Stimulated activated CD4-positive, alpha-beta T cell treated with anti-CD3 and anti-CD28 coated beads, TNF-alpha, amount 100 ng/mL, for 1 hour (primary cell): Measurements from ENCODE around the gene SIRT3.
"Not testable (repeated sequence)": the region's sequence is repeated elsewhere in the genome, so short reads cannot be mapped to it uniquely, and the experiment has no call there.

Source experiments
- DNase-seq, 3 donors: peaks; one replicate each; pipeline ENCODE4 v3.0.0-alpha.2; 2020; ENCODE audit warnings: low read depth in 3 of 3, low spot score in 1 of 3

Gene SIRT3

DNA sequence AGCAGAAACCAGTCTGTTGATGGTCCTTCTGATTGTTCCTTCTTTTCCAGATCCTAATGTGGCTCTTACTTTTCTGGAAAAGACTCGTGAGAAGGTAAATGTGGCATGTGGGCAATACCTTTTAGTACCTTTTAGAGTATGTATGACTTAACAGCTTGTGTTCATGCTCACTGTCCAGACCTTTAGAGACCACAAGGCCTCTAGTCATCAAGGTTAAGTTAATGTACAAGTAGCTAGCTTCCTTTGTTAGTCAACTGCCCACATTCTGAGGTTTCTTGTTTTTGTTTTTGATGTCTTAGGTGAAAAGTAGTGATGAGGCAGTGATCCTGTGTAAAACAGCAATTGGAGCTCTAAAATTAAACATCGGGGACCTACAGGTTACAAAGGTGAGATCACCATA lies 8.2 kb upstream of the SIRT3 start:
- no peak for DNase-seq

DNA sequence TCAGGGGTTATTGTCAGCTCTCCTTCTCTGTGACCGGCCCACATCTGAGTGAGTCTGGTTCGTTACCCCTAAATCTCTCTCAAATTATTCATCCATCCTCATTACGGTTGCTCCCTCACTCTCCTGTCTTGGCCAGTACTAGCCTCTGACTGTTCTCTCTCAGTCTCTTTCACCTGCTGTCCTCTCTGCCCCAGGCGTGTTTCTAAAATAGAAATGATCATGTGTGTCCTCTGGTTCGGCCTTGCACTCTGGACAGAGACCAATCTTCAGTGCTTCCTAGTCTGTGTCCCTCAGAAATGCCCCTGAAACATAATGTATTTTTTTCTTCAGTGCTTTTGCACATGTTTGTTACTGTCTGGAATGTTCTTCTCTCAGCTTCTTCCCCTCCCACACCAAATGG lies 5.5 kb upstream of the SIRT3 start:
- no peak for DNase-seq

DNA sequence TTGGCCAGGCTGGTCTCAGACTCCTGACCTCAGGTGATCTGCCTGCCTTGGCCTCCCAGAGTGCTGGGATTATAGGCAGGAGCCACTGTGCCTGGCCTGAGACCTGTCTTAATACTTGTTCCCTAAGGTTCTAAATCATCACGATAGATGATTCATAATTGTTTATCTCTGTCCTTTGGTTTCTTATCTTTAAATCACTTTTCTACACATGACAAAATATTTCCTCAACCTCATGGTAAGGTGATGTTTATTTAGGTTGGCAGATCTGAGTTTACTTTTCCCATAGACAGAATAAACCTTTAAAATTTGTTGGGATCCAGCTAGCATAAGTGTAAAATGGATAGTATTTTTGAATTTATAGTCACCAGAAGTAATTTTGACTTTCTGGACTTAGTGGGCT lies 4.2 kb upstream of the SIRT3 start:
- no peak for DNase-seq

DNA sequence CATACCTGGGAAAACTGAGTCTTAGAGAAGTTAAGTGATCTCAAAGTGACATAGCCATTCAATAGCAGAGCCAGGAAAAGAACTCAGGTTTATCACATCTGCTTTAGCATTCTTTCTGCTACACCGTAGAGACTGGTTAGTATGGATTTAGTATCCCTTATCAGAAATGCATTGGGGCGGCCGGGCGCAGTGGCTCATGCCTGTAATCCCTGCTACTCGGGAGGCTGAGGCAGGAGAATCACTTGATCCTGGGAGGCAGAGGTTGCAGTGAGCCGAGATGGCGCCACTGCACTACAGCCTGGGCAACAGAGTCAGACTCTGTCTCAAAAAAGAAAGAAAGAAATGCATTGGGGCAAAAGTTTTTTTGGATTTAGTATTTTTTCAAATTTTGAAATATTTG lies 2.2 kb upstream of the SIRT3 start:
- not testable (repeated sequence) for DNase-seq

DNA sequence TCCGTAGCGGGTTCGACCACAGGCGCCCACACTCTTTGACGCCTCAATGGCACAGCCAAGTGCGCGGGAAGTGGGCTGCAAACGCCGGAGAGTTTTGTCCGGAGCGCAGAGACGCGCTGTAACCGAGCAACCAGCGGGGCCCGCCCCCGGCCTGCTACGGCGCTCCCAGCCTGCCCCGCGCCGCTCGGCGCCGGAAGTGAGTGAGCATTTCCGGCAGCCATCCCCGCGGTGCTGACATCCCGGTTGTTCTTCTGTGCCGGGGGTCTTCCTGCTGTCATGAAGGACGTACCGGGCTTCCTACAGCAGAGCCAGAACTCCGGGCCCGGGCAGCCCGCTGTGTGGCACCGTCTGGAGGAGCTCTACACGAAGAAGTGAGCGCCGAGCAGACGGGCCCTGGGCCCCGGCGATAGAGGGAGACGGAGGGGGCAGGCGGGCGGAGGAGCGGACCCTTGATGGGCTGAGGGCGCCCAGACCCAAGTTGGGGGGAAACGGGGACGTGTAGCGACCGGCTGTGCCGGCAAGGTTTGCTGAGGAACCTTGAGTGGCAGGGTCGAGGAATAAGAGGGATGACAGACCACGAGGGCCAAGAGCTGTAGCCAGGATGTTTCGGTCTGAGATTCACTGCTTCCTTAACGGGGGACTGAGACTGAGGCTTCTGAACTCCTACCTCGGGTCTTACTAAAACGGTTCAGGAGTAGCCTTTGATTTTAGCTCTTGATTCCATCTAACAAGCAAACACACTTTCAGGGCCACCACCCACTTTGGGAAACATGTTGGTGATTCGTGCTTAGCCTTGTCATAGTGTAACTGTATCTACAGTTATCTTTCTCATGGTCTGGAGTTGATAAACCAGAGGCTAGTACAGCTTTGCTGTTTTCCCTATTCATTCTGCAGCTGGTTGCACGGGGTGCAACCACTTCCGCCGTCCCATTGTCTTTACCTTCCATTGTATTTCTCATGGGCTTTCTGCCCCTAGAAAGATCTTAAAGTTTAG lies 929 bp upstream of the SIRT3 start, which contains the start of gene PSMD13:
Gene PSMD13, plus strand, starts transcription at position 203 of the 994 bp plus-strand sequence. Its CDS starts 74 bp downstream, at position 277.
- DNase-seq: peak; percentile 65 to 81 (median 71)

DNA sequence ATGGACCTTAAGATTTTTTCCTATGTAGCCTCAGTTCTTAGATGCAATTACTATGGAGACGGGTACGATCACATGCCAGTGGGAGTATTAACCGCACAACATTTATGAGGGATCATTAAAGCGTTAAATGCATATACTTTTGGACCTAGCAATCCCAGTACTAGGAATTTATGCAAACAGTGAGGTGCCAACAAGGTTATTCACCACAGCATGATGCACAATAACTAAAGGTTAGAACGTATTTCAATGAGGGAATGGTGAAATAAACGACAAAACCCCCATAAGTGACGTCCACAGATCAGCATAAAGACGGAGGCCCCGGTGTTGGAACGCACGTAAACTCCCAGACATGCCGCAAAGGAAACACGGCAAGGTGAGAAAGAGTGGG lies 539 bp downstream of the SIRT3 start:
- no peak for DNase-seq

DNA sequence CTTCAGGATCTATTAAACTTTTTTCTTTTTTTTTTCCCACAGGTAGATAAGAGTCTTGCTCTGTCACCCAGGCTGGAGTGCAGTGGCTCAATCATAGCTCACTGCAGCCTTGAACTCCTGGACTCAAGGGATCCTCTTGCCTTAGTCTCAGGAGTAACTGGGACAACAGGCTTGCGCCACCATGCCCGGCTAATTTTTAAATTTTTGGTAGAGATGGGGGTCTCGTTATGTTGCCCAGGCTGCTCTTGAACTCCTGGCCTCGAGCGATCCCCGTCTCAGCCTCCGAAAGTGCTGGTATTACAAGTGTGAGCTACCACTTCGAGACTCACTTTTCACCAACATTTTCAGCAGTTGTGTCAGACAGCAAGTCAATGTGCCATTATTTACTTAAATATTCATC lies 962 bp downstream of the SIRT3 start:
- DNase-seq: no peak

DNA sequence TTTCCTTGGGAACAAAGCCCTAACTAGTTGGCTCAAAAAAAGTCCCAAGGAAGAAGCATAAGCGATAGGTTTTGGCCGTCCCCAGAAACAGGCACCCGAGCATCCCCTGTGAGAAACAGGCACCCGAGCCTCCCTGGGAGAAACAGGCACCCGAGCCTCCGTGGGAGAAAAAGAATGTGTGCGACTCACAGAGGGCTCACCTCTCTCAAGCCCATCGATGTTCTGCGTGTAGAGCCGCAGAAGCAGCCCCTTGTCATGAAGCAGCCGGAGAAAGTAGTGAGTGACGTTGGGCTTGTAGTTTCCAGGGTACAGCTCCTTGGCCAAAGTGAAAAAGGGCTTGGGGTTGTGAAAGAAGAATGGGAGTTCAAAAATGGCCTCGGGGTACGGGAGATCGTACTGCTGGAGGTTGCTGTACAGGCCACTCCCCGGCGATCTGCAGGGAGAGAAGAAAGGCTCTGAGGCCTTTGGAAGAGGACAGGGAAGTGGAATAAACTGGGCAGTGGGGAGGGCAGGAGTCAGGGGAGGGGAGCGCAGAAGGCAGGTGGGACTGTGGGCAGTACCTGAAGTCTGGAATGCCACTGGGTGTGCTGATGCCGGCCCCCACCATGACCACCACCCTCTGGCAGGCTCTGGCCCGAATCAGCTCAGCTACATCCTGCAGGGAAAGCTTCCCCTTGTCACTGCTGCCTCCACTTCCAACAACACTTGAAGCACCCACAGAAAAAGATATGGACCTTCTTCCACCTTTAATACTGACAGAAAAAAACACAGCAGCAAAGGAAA lies 3.2 kb downstream of the SIRT3 start:
- no peak for DNase-seq

DNA sequence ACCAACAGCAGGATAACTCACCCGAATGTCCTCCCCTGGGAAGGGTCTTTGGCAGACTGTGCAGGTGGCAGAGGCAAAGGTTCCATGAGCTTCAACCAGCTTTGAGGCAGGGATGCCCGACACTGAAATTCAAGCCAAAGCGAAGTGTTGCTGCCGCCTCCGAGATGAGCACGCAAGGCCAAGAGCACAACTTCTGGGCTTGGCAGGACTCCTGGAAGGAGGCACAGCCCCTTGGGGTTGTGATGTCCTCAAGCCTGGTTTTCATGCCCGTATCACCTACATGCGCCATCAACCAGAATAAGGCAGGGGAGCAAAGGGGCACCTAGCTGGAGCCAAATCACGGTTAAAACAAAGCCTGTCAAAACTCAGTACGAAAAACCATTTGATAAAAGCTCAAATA lies 5.7 kb downstream of the SIRT3 start:
- no peak for DNase-seq

DNA sequence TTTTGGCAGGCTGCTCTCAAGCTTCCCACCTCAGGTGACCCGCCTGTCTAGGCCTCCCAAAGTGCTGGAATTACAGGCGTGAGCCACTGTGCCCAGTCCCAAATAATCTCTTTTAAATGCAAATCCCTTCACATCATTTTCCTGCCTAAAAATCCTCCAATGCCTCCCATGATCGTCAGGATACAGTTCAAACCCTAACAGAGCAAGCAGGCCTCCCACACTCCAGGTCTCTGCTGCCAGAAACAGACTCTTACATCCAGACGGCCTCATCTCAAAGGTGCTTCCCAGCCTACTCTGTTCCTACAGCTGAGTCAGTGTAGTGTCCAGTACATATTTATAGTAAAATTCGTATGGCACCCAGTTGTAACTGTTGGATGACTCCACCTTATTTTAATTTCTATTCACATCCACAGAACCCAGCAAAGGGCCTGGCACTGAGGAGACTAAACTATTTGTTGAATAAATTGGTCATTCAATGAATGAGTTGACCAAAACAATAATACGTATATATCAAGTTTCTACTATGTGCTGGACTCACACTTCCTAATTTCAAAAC lies 8.2 kb downstream of the SIRT3 start:
- DNase-seq: no peak

DNA sequence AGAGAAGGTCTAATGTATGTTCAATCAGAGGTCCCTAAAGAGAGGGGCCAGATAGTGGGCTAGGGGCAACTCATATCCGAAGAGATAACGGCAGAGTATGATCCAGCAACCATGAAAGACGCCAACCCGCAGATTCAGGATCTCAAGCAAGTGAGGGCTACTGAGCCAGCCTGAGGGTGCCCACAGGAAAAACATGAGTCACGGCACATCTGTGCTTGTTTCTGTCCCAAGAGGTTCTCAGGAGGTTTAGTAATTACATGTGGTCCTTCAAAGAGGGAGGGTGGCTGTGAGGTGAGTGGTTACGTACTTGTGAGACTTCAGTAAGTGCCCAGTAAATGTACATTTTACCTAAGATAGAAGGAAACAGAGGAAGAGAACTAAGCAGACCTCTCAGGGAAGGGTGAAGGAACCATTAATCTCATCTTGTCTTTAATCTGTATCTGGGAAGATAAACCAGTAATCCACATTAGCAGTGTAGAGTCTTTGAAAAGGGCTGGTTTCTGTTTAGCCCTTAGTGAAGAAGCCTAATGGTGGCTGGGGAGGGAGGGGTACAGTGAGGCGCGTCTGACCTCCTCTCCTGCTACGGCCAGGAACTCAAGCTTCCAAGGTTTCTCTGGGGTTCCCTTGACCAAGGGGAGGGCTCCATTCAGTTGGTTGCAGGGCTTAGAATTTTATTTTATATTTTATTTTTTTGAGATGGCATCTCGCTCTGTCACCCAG lies 10.2 kb downstream of the SIRT3 start:
- no peak for DNase-seq

DNA sequence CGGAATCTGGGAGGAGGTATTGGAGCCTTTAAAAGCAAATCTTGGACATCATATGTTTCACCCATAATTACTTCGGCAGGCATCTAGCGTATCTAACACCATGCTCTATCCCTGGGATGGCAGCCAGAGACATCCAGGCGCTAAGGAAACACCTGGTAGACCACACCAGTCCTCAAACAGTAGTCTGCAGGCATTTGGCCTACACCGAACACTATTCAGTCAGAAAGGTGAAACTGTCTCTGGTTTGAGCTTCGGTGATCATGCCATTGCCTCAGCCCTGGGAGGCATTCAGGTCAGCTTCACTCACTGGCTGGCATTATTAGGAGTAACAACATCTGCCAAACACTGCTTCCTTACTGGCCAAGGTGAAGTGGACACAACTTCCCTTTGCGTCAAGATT lies 11.7 kb downstream of the SIRT3 start:
- no peak for DNase-seq

DNA sequence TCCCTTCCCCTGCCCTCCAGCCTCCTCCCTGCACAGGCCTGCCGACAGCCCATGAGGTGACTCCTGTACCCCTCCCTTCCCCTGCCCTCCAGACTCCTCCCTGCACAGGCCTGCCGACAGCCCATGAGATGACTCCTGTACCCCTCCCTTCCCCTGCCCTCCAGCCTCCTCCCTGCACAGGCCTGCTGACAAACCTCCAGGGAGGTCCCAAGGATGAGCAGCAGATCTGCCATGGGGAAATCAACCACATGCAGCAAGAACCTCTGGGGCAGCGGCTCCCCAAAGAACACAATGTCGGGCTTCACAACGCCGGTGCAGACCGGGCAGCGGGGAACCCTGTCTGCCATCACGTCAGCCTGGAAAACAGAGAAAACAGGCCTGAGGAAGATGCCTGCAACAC lies 12.3 kb downstream of the SIRT3 start:
- DNase-seq: no peak

DNA sequence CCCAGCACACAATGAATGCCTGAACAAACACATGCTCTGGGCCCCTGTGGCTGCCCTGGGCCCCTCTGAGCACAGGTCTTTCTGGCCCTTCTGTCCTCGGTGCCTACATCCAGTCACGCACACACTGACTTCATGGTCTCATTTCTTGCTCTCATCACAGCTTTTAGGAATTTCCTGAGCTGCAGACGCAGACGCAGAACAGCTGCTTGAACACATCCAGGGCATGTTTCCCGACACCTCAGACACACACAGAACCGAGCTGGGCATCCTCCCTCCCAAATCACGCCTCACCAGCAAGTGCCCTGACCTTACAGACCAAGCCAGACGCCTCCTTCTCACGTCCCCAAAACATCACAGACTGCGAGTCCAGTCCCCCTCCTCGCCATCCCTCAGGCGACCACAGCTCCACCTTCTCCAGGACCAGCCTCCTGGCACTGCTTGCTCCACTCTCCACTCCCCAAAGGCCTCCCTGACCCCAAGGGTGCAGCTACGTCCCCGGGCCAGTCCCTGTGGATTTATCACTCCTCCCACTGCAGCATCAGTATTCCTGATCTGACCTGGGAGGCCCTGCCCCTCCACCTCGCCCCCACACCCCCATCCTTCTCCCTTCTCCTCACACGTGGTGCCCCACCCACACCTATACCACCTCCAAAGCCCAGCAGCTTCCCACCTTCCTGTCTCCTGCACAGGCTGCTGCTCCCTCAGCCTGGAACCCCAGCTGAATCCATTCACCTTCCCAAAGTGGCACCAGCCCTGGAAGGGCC lies 12.9 kb downstream of the SIRT3 start:
- no peak for DNase-seq

DNA sequence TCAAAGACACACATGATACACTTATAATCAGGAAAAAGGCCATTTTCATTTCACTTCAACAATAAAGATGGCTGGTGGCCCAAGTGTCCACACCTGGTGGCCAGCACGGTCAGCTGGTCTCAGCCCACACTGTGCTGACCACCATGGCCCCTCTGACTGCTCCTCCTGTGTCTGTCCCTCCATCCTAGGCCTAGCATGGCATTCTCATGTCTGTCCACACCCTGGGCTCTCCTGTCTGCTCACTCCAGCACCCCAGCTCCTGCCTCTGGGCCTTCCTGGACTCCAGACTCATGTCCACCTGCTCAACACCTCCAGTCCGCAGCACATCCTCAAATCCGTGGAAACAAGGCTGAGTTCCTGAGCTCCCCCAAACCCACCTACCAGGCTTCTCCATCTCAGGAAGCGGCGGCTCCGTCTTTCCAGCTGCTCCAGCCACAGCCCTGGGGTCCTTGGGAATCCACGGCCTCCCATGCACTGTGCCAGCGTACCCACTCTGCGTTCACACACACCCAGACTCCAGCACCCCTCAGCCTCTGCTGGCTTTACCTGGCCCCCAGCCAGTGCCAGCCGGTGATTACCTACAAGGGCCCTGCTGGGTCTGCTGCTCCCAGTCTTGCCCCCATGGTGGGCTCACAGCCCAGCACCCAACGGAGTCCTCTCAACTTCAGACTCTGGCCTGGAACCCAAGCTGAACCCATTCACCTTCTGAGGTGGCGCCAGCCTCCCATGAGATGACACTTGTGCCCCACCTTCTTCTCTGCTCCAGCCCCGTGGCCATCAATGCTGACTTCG lies 13.9 kb downstream of the SIRT3 start:
- no peak for DNase-seq

DNA sequence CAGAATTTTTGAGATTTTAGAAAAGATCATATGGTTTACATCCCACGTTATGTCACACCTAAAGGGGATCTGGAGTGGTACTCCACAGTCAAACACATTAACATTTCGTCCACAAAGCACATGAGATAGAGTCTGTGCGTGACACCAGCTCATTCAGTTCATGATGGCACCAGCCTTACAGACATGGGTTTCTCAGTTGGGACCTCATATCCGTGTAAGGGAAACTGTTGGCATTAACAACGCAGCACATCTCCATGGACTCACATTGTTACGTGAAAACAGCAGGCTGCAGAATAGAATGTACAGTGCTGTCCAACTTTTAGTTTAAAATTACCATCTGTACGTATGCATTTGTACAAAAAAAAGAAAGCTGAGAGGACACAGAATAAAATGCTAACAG lies 14.6 kb downstream of the SIRT3 start:
- no peak for DNase-seq

DNA sequence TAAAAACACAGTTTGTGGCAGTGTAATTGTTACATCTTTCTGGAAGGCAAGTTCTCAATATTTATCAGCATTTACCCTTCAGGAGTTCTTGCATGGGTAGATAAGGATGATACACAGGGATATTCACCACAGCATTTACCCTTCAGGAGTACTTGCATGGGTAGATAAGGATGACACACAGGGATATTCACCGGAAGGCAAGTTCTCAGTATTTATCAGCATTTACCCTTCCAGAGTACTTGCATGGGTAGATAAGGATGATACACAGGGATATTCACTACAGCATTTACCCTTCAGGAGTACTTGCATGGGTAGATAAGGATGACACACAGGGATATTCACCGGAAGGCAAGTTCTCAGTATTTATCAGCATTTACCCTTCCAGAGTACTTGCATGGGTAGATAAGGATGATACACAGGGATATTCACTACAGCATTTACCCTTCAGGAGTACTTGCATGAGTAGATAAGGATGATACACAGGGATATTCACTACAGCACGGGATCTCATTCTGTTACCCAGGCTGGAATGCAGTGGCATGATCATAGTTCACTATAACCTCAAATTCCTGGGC lies 15.4 kb downstream of the SIRT3 start:
- not testable (repeated sequence) for DNase-seq

DNA sequence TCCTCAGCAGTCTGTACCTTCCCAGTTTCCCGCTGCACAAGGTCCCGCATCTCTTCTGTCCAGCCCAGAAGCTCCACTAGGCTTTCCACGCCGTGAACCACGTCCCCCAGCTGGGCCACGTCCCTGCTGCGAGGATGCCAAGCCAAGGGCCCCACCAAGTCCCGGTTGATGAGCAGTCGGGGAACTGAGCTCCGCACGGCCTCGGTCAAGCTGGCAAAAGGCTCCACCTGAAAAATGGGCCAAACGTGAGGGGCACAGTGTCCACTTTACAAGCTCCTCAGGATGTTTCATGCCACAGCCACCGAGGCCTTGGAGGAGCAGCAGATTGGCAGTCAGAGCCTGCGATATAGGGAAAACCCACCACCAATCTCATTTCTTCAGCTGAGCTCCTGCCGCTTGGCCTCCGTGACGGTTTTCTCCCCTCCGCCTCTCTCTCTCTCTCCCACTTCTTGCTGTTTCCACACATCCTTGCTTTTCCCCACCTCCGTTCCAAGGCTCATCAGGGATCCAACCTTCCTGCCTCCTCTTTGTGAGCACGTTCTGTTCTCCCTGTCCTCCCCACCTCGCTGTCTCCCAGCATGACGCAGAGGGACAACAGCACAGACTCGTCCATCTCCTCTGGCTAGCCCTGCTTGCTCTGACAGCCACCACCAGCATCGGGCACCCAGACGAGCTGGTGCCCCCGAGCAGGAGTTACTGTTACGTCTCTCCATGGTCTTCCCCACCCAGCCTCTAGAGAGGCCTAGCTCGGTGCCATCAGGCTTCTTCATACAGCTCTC lies 17.1 kb downstream of the SIRT3 start:
- no peak for DNase-seq
